Measurements from ENCODE around the gene SLC9C1. TPM values are rescaled to one million over a fixed set of nuclear protein-coding genes. Genes with fewer than 3 reads are reported as not detected.

The SLC9C1 gene
- total and polyA plus RNA-seq, 2 donors = 0.11 to 0.94 TPM

GRCh38 chr3:112132975-112133448 is 161.0 kb downstream of the SLC9C1 start, which contains the start of gene GCSAM:
TSS of gene GCSAM (minus strand) at chr3:112133248. CDS start at chr3:112133120, 128 bp downstream.
- H3K27ac ChIP-seq (ENCODE audit: low read depth in 1 of 2, low read length in 1 of 2) = peak within 1 kb of the TSS; percentile 79 to 89
- H3K4me3 ChIP-seq (ENCODE audit: low read length in 2 of 2) = peak within 1 kb of the TSS; percentile 55 to 59
- no peaks in the 10 kb centered on the region for H3K27me3 ChIP-seq (ENCODE audit: control insufficient read depth in 2 of 2, insufficient read depth in 1 of 2, low read length in 1 of 2)
- DNase-seq (ENCODE audit: low read depth in 6 of 9, low spot score in 9 of 9) = peak in 3 of 9 donors; percentile 58 to 85 (median 67)
- H3K9me3 ChIP-seq (ENCODE audit: control insufficient read depth in 2 of 2, insufficient read depth in 1 of 2, low read length in 1 of 2) = no peaks in the 10 kb centered on the region
- H3K4me1 ChIP-seq (ENCODE audit: control insufficient read depth in 2 of 2, insufficient read depth in 2 of 2, low read length in 2 of 2) = peaks cover 52 to 71% of the 10 kb centered on the region in 2 donors
- 3% methylated on average over 5 of the region's 5 CpGs for WGBS
- H3K36me3 ChIP-seq (ENCODE audit: control insufficient read depth in 2 of 2, insufficient read depth in 2 of 2, low read length in 1 of 2) = no peaks in the 10 kb centered on the region

GRCh38 chr3:112132554-112132953 is 161.5 kb downstream of the SLC9C1 start:
- Histone ChIP-seq H3K27me3 (ENCODE audit: control insufficient read depth in 2 of 2, insufficient read depth in 1 of 2, low read length in 1 of 2) (no peaks in the 10 kb centered on the region), H3K4me1 (ENCODE audit: control insufficient read depth in 2 of 2, insufficient read depth in 2 of 2, low read length in 2 of 2) (peaks cover 57 to 75% of the 10 kb centered on the region in 2 donors), H3K27ac (ENCODE audit: low read depth in 1 of 2, low read length in 1 of 2) (peak overlapping the region; percentile 79 to 89), H3K9me3 (ENCODE audit: control insufficient read depth in 2 of 2, insufficient read depth in 1 of 2, low read length in 1 of 2) (no peaks in the 10 kb centered on the region), H3K36me3 (ENCODE audit: control insufficient read depth in 2 of 2, insufficient read depth in 2 of 2, low read length in 1 of 2) (no peaks in the 10 kb centered on the region), H3K4me3 (ENCODE audit: low read length in 2 of 2) (peak overlapping the region; percentile 55 to 59)
- 60% methylated on average over 1 of the region's 1 CpG for WGBS
- peak in 1 of 9 donors; percentile 56 for DNase-seq (ENCODE audit: low read depth in 6 of 9, low spot score in 9 of 9)

- Histone ChIP-seq H3K9me3 (ENCODE audit: control insufficient read depth in 2 of 2, insufficient read depth in 1 of 2, low read length in 1 of 2) (no peaks in the 10 kb centered on the region), H3K4me3 (ENCODE audit: low read length in 2 of 2) (peak overlapping the region; percentile 55 to 59), H3K4me1 (ENCODE audit: control insufficient read depth in 2 of 2, insufficient read depth in 2 of 2, low read length in 2 of 2) (peaks cover 60 to 78% of the 10 kb centered on the region in 2 donors), H3K27me3 (ENCODE audit: control insufficient read depth in 2 of 2, insufficient read depth in 1 of 2, low read length in 1 of 2) (no peaks in the 10 kb centered on the region), H3K27ac (ENCODE audit: low read depth in 1 of 2, low read length in 1 of 2) (peak overlapping the region; percentile 3 to 89), H3K36me3 (ENCODE audit: control insufficient read depth in 2 of 2, insufficient read depth in 2 of 2, low read length in 1 of 2) (no peaks in the 10 kb centered on the region)
- DNase-seq (ENCODE audit: low read depth in 6 of 9, low spot score in 9 of 9) = no peak
- 80% methylated on average over 3 of the region's 3 CpGs for WGBS
Observed at GRCh38 chr3:112132088-112132487, 161.9 kb downstream of the SLC9C1 start.

- no peak for DNase-seq (ENCODE audit: low read depth in 6 of 9, low spot score in 9 of 9)
- 84% methylated on average over 3 of the region's 3 CpGs for whole genome bisulfite sequencing
- peak overlapping the region; percentile 31 to 59 for H3K4me3 ChIP-seq (ENCODE audit: low read length in 2 of 2)
- H3K27ac ChIP-seq (ENCODE audit: low read depth in 1 of 2, low read length in 1 of 2) = peak overlapping the region; percentile 61 to 87
- H3K27me3 ChIP-seq (ENCODE audit: control insufficient read depth in 2 of 2, insufficient read depth in 1 of 2, low read length in 1 of 2) = no peaks in the 10 kb centered on the region
- H3K36me3 ChIP-seq (ENCODE audit: control insufficient read depth in 2 of 2, insufficient read depth in 2 of 2, low read length in 1 of 2) = peaks cover 0 to 5% of the 10 kb centered on the region in 2 donors
- no peaks in the 10 kb centered on the region for H3K9me3 ChIP-seq (ENCODE audit: control insufficient read depth in 2 of 2, insufficient read depth in 1 of 2, low read length in 1 of 2)
- peaks cover 61 to 78% of the 10 kb centered on the region in 2 donors for H3K4me1 ChIP-seq (ENCODE audit: control insufficient read depth in 2 of 2, insufficient read depth in 2 of 2, low read length in 2 of 2)
Observed at GRCh38 chr3:112131111-112131510, 162.9 kb downstream of the SLC9C1 start.

GRCh38 chr3:112130638-112130993 is 163.4 kb downstream of the SLC9C1 start:
- Histone ChIP-seq H3K27ac (ENCODE audit: low read depth in 1 of 2, low read length in 1 of 2) (peak overlapping the region; percentile 39 to 87), H3K27me3 (ENCODE audit: control insufficient read depth in 2 of 2, insufficient read depth in 1 of 2, low read length in 1 of 2) (no peaks in the 10 kb centered on the region)
- WGBS = 81% methylated on average over 3 of the region's 3 CpGs

GRCh38 chr3:112129925-112130637 is 163.9 kb downstream of the SLC9C1 start:
- peak overlapping the region in 1 of 2 donors; percentile 59 for H3K4me3 ChIP-seq (ENCODE audit: low read length in 2 of 2)
- no peaks in the 10 kb centered on the region for H3K27me3 ChIP-seq (ENCODE audit: control insufficient read depth in 2 of 2, insufficient read depth in 1 of 2, low read length in 1 of 2)
- WGBS = 92% methylated on average over 4 of the region's 4 CpGs
- peaks cover 3 to 15% of the 10 kb centered on the region in 2 donors for H3K36me3 ChIP-seq (ENCODE audit: control insufficient read depth in 2 of 2, insufficient read depth in 2 of 2, low read length in 1 of 2)
- H3K9me3 ChIP-seq (ENCODE audit: control insufficient read depth in 2 of 2, insufficient read depth in 1 of 2, low read length in 1 of 2) = no peaks in the 10 kb centered on the region
- peaks cover 67 to 83% of the 10 kb centered on the region in 2 donors for H3K4me1 ChIP-seq (ENCODE audit: control insufficient read depth in 2 of 2, insufficient read depth in 2 of 2, low read length in 2 of 2)
- H3K27ac ChIP-seq (ENCODE audit: low read depth in 1 of 2, low read length in 1 of 2) = peak overlapping the region; percentile 84 to 87
- peak in 1 of 9 donors; percentile 39 for DNase-seq (ENCODE audit: low read depth in 6 of 9, low spot score in 9 of 9)

More at GRCh38 chr3:112130638-112130993, 163.4 kb downstream of the SLC9C1 start:
- DNase-seq (ENCODE audit: low read depth in 6 of 9, low spot score in 9 of 9) = peak in 1 of 9 donors; percentile 53
- H3K9me3 ChIP-seq (ENCODE audit: control insufficient read depth in 2 of 2, insufficient read depth in 1 of 2, low read length in 1 of 2) = no peaks in the 10 kb centered on the region
- peaks cover 66 to 83% of the 10 kb centered on the region in 2 donors for H3K4me1 ChIP-seq (ENCODE audit: control insufficient read depth in 2 of 2, insufficient read depth in 2 of 2, low read length in 2 of 2)
- H3K36me3 ChIP-seq (ENCODE audit: control insufficient read depth in 2 of 2, insufficient read depth in 2 of 2, low read length in 1 of 2) = peaks cover 1 to 10% of the 10 kb centered on the region in 2 donors
- H3K4me3 ChIP-seq (ENCODE audit: low read length in 2 of 2) = peak overlapping the region in 1 of 2 donors; percentile 59

GRCh38 chr3:112128843-112129727 is 164.9 kb downstream of the SLC9C1 start:
- peaks cover 3 to 23% of the 10 kb centered on the region in 2 donors for H3K36me3 ChIP-seq (ENCODE audit: control insufficient read depth in 2 of 2, insufficient read depth in 2 of 2, low read length in 1 of 2)
- no peaks in the 10 kb centered on the region for H3K9me3 ChIP-seq (ENCODE audit: control insufficient read depth in 2 of 2, insufficient read depth in 1 of 2, low read length in 1 of 2)
- peaks cover 61 to 84% of the 10 kb centered on the region in 2 donors for H3K4me1 ChIP-seq (ENCODE audit: control insufficient read depth in 2 of 2, insufficient read depth in 2 of 2, low read length in 2 of 2)
- no peaks in the 10 kb centered on the region for H3K27me3 ChIP-seq (ENCODE audit: control insufficient read depth in 2 of 2, insufficient read depth in 1 of 2, low read length in 1 of 2)
- H3K27ac ChIP-seq (ENCODE audit: low read depth in 1 of 2, low read length in 1 of 2) = peak overlapping the region; percentile 84 to 87
- DNase-seq (ENCODE audit: low read depth in 6 of 9, low spot score in 9 of 9) = peak; percentile 75 to 97 (median 90)
- H3K4me3 ChIP-seq (ENCODE audit: low read length in 2 of 2) = no peak overlapping the region
- WGBS = 34% methylated on average over 7 of the region's 7 CpGs

GRCh38 chr3:112127522-112128494 is 166.2 kb downstream of the SLC9C1 start:
- Histone ChIP-seq H3K27me3 (ENCODE audit: control insufficient read depth in 2 of 2, insufficient read depth in 1 of 2, low read length in 1 of 2) (no peaks in the 10 kb centered on the region), H3K27ac (ENCODE audit: low read depth in 1 of 2, low read length in 1 of 2) (peak overlapping the region; percentile 76 to 87), H3K9me3 (ENCODE audit: control insufficient read depth in 2 of 2, insufficient read depth in 1 of 2, low read length in 1 of 2) (no peaks in the 10 kb centered on the region), H3K4me3 (ENCODE audit: low read length in 2 of 2) (peak overlapping the region in 1 of 2 donors; percentile 24), H3K4me1 (ENCODE audit: control insufficient read depth in 2 of 2, insufficient read depth in 2 of 2, low read length in 2 of 2) (peaks cover 53 to 76% of the 10 kb centered on the region in 2 donors), H3K36me3 (ENCODE audit: control insufficient read depth in 2 of 2, insufficient read depth in 2 of 2, low read length in 1 of 2) (peaks cover 14 to 35% of the 10 kb centered on the region in 2 donors)
- WGBS = 39% methylated on average over 10 of the region's 10 CpGs
- DNase-seq (ENCODE audit: low read depth in 6 of 9, low spot score in 9 of 9) = peak in 1 of 9 donors; percentile 72

Data from thymus (tissue), 11 donors.